Activated B cell treated with CpG ODN at 0.5 μM for 24 hours (primary cell): ENCODE data around the gene PRKAA1. TPM values are rescaled to one million over a fixed set of nuclear protein-coding genes. Genes with fewer than 3 reads are reported as not detected.
"Not testable (repeated sequence)": the region's sequence is repeated elsewhere in the genome, so short reads cannot be mapped to it uniquely, and the experiment has no call there.

ENCODE experiments used
- ATAC-seq: fragments of 200-7000 bp; cut with Tn5 transposase; one replicate; pipeline ENCODE4 v1.10.0; 2021; ENCODE audit warnings: low read depth, mild to moderate bottlenecking, moderate library complexity
- CTCF ChIA-PET: fragments of 350-600 bp; sonication (Branson Sonifier 250); formaldehyde crosslinking; loops from one replicate; lab custom pipeline; 2021; ENCODE audit warnings: antibody characterized with exemption; lab: Charles Lee
- POLR2A ChIA-PET: fragments of 350-600 bp; sonication (Branson Sonifier 250); formaldehyde crosslinking; loops from one replicate; lab custom pipeline; 2021; ENCODE audit warnings: antibody characterized with exemption; lab: Charles Lee
- DNase-seq: peaks from one replicate; pipeline ENCODE4 v3.0.0; 2022
- H3K27ac Mint-ChIP-seq: one replicate; pipeline ENCODE4 v1.8.0; 2020; ENCODE audit warnings: mixed read lengths
- H3K27me3 Mint-ChIP-seq: one replicate; pipeline ENCODE4 v1.8.0; 2021; ENCODE audit warnings: mixed read lengths
- H3K36me3 Mint-ChIP-seq: one replicate; pipeline ENCODE4 v1.8.0; 2021; ENCODE audit warnings: low read depth, mixed read lengths
- H3K4me1 Mint-ChIP-seq: one replicate; pipeline ENCODE4 v1.8.0; 2021; ENCODE audit warnings: mixed read lengths
- H3K4me3 Mint-ChIP-seq: one replicate; pipeline ENCODE4 v1.8.0; 2020; ENCODE audit warnings: mild to moderate bottlenecking, mixed read lengths
- H3K9me3 Mint-ChIP-seq: one replicate; pipeline ENCODE4 v1.8.0; 2020; ENCODE audit warnings: mixed read lengths
- intact Hi-C: fragments of 100-400 bp; cut with micrococcal nuclease; formaldehyde crosslinking; loops from one replicate; pipeline ENCODE4 v1.15.1; 2024
- total RNA-seq: library from RNA; stranded (reverse); gene quantifications from 2 replicates; pipeline ENCODE4 v1.2.3, GENCODE V29; 2022
- TF ChIP-seq, protein P1 (sequence below): fragments of 200-600 bp; IDR thresholded peaks from one replicate; pipeline ENCODE4 v1.8.0; 2022; ENCODE audit warnings: antibody characterized with exemption, mild to moderate bottlenecking

The PRKAA1 gene
- total RNA-seq, 1 donor from 2014 or later = 69.4 TPM

DNA sequence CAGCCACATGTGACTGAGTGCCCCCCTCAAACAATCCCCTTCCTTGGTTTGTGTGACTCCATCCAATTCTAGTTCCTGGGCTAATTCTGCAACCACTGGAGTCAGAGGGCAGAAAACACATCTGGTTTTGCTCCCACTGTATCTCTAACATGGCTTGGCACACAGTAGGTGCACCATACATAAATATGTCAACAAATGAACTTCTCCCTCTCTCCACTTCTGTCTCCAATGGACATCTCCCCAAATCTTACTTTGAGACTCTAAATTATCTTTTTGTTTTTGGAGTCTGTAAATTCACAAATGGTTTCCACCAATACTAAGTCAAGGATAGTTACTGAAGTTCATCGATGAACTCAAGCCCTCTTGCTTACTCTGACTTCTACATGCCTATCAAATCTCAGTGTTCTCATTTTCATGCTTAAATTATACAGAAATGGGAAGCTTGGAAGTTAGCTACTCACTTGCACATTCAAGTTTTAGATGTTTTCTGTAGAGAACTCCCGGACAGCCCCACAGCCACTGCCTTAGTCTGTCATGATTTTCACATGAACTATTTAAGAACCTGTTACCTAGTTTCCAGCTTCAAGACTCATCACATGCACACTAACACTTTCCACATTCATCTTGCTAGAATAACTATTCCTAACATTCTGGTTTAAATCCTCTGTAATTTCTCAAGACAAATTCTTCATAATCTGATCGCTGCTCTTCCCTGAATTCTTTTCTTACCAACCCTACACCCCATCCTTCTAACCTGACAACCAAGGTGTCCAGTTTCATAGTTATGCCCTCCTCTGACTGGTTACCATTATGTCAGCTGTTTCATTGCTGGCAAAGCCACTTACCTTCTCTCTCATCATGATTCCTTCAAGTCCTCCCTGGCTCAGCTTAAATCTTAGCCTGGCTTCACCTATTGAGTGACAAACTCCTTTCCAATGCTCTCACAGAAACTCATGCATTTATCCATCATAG, 30.8 kb upstream of the PRKAA1 start:
- H3K9me3 Mint-ChIP-seq = no peaks in the 10 kb centered on the region
- no peak overlapping the region for H3K4me3 Mint-ChIP-seq
- intact Hi-C loops = no loop called here
- ATAC-seq = no peak
- no peaks in the 10 kb centered on the region for H3K27me3 Mint-ChIP-seq
- H3K4me1 Mint-ChIP-seq = peaks cover 34% of the 10 kb centered on the region
- peaks cover 85% of the 10 kb centered on the region for H3K36me3 Mint-ChIP-seq
- ChIA-PET POLR2A (interaction anchor here (1.4 kb wide), 1 partner anchor 31 kb away, joined by 3 read pairs; the partner anchor contains the start of gene PRKAA1), CTCF (no interaction called here)
- peak overlapping the region; percentile 0 for H3K27ac Mint-ChIP-seq
- TF ChIP-seq, protein P1, sequence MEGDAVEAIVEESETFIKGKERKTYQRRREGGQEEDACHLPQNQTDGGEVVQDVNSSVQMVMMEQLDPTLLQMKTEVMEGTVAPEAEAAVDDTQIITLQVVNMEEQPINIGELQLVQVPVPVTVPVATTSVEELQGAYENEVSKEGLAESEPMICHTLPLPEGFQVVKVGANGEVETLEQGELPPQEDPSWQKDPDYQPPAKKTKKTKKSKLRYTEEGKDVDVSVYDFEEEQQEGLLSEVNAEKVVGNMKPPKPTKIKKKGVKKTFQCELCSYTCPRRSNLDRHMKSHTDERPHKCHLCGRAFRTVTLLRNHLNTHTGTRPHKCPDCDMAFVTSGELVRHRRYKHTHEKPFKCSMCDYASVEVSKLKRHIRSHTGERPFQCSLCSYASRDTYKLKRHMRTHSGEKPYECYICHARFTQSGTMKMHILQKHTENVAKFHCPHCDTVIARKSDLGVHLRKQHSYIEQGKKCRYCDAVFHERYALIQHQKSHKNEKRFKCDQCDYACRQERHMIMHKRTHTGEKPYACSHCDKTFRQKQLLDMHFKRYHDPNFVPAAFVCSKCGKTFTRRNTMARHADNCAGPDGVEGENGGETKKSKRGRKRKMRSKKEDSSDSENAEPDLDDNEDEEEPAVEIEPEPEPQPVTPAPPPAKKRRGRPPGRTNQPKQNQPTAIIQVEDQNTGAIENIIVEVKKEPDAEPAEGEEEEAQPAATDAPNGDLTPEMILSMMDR = no peak
- DNase-seq = no peak

DNA sequence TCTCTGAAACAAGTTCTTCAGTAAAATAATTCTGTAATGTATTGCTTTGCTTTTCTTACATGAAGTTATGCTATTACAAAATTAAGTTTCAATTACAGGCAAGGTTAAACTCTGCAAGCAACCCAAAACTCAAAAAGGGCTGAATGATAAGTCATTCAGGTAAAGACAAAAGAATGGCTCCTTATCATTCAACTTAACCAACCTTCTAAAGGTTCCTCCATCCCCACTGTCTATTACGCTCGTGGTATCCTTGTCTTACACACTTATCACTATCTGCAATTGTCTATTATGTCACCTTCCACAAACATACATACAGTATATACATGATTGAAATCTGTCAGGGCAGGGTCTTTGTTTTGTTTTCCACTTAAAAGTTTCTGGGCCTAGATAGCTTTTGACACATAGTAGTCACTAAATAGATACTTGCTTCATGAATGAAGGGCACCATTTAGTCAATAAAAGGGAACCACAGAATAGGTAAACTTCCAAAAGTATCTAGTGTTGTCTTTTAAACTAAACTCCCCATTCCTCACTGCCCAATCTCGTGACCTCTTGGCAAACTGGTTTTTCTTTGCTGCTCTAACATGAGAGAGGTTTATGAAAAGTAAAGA, 30.0 kb upstream of the PRKAA1 start:
- no peaks in the 10 kb centered on the region for H3K27me3 Mint-ChIP-seq
- no peak overlapping the region for H3K27ac Mint-ChIP-seq
- H3K4me3 Mint-ChIP-seq = no peak overlapping the region
- ATAC-seq (no peak), DNase-seq (no peak)
- CTCF ChIA-PET = no interaction called here
- H3K4me1 Mint-ChIP-seq = peaks cover 26% of the 10 kb centered on the region
- peaks cover 77% of the 10 kb centered on the region for H3K36me3 Mint-ChIP-seq
- POLR2A ChIA-PET = no interaction called here
- TF ChIP-seq, protein P1 = no peak
- H3K9me3 Mint-ChIP-seq = no peaks in the 10 kb centered on the region
- intact Hi-C loops = no loop called here

DNA sequence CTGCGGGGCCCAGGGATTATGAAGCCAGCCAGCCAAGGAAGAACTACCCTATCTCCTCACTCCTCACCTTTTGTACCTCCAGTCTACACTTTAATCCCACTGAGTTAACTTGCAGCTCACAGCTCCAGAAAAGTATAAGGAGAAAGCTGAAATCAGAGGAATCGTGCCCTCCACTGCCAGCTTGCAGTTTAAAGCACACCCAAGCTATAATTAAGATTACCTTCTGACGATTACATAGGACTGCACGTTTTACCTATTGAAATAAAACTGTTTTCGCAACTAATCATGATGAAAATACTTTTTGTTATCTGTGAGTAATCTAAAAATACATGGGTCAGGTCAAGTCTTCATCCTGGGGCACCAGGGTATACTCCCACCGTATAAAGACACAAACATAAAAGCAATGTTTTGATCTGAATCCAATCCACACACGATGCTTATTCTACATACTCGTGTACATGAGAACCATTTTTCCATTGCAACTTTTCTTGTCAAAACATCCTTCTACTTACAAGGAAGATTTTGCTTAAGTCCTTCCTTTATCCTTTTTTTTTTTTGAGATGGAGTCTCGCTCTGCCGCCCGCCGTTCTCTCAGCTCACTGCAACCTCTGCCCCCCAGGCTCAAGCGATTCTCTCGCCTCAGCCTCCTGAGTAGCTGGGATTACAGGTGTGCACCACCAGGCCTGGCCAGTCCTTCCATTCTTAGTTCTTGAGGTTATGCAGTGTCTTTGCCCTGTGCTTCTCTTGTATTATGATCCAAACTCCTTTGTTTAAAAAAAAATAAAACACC, 29.2 kb upstream of the PRKAA1 start:
- ChIA-PET POLR2A (no interaction called here), CTCF (no interaction called here)
- H3K4me3 Mint-ChIP-seq = no peak overlapping the region
- no peak for ATAC-seq
- TF ChIP-seq, protein P1 = no peak
- H3K9me3 Mint-ChIP-seq = no peaks in the 10 kb centered on the region
- no peak for DNase-seq
- peaks cover 18% of the 10 kb centered on the region for H3K4me1 Mint-ChIP-seq
- H3K27ac Mint-ChIP-seq = no peak overlapping the region
- H3K36me3 Mint-ChIP-seq = peaks cover 69% of the 10 kb centered on the region
- intact Hi-C loops = no loop called here
- no peaks in the 10 kb centered on the region for H3K27me3 Mint-ChIP-seq

DNA sequence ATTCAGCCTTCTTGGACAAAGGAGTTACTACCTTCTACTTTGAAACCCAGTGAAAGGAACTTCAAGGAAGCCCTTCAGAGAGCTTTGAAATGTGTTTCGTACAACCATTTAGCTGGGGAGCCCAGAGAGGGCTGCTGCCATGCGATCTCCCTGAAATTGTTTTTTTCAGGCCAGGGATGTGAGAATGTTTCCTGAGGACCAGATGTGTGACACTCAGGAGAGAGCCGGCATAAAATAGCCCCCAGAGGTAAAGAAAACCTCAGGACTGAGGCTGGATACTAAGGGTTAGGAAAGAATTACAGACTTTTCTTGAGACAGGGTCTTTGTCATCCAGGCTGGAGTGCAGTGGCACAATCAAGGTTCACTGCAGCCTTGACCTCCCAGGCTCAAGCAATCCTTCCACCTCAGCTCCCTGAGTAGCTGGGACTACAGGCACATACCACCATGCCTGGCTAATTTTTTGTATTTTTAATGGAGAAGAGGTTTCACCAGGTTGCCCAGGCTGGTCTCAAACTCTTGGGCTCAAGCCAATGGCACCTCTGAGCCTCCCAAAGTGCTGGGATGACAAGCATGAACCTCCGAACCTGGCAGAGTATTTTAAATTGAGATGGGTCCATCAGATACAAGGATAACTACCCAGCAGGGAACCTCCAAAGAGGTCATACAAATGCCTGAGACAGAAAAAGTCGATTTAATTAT, 28.5 kb upstream of the PRKAA1 start:
- Mint-ChIP-seq H3K4me1 (peaks cover 11% of the 10 kb centered on the region), H3K9me3 (no peaks in the 10 kb centered on the region), H3K36me3 (peaks cover 62% of the 10 kb centered on the region), H3K27me3 (no peaks in the 10 kb centered on the region), H3K4me3 (no peak overlapping the region), H3K27ac (no peak overlapping the region)
- ATAC-seq = no peak
- DNase-seq = no peak
- ChIA-PET CTCF (no interaction called here), POLR2A (interaction anchor here (1.2 to 1.4 kb wide), 2 partner anchors 9 to 19 kb away, joined by 4 to 6 read pairs; partner anchors contain the start of gene RPL37)
- TF ChIP-seq, protein P1 = no peak
- intact Hi-C loops = no loop called here

DNA sequence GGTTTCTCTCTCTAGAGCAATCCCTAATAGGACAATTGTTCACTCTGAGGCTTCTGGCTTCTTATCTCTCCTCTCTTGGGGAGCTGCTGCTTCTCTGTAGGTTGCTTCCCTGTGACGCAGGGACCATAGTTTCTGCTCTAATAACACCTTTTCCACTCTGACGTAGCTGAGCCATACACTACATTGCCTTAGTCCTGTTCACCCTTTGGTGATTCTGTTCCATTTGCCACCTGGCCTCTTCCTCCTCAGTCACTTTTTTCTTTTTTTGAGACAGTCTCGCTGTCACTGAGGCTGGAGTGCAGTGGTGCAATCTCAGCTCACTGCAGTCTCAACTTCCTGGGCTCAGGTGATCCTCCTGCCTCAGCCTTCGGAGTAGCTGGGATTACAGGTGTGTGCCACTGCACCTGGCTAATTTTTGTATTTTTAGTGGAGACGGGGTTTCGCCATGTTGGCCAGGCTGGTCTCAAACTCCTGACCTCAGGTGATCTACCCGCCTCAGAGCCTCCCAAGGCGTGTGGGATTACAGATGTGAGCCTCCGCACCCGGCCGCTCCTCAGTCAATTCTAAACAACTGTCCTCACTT, 27.4 kb upstream of the PRKAA1 start:
- H3K27me3 Mint-ChIP-seq, DNase-seq, CTCF ChIA-PET, H3K4me3 Mint-ChIP-seq, H3K9me3 Mint-ChIP-seq, H3K4me1 Mint-ChIP-seq, intact Hi-C loops, ATAC-seq, H3K27ac Mint-ChIP-seq: not testable (repeated sequence)
- peaks cover 51% of the 10 kb centered on the region for H3K36me3 Mint-ChIP-seq
- POLR2A ChIA-PET = interaction anchor here (1.2 to 1.4 kb wide), 2 partner anchors 10 to 18 kb away, joined by 4 to 6 read pairs; partner anchors contain the start of gene RPL37
